ENCODE measurements around the gene OR8D1.
"Not testable (repeated sequence)": the region's sequence is repeated elsewhere in the genome, so short reads cannot be mapped to it uniquely, and the experiment has no call there.

OR8D1 gene

DNA sequence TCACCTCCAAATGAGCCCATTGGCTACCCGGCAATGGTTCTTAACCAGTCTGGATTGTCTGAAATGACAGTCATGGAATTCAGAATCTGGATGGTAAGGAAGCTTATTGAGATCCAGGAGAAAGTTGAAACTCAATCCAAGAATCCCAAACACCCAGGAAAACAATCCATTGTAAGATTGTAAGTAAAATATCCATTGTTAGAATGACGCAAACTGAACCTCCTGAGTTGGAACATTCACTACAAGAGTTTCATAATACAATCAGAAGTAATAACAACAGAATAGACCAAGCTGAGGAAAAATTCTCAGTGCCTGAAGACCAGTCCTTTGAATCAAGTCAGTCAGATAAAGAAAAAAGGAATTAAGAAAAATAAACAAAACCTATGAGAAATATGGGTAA, 35.5 kb downstream of the OR8D1 start:
- DNase-seq: no peak

DNA sequence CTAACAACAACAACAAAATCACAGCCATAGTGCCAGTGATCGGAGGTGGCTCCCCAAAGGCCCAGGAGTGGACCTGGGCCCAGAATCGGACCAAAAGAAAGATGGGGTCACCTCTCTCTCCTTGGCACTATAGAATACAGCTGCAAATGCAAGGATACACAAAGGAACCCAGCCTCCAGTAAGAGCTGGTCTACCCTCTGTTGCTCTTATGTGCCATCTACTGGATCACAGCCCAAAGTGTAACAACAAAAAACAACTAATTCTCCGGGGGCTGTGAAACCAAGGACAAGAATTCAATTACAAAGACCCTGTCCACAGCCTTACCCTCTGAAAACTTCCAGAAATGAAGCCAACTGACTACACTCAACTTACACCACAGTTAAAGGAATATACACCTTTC, 35.9 kb downstream of the OR8D1 start:
- DNase-seq: no peak

DNA sequence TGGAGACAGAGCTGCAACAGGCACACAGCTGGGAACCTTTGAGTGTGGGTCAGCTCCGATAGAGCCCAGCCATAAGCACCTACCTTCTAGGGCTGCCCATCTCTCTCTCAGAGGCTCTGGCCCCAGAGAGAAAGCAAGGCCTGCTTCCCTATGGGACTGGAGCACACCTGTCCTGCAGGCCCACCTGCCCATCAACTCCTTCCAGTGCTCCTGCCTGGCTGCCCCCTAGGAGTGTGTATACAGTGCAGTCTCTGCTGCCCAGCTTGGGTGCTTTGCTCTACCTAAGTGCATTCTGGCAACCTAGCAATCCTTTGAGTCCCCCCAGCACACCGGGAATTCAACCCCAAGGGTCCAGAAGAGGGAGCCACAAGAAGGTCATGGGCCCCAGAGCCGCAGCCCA, 36.5 kb downstream of the OR8D1 start:
- DNase-seq: no peak

DNA sequence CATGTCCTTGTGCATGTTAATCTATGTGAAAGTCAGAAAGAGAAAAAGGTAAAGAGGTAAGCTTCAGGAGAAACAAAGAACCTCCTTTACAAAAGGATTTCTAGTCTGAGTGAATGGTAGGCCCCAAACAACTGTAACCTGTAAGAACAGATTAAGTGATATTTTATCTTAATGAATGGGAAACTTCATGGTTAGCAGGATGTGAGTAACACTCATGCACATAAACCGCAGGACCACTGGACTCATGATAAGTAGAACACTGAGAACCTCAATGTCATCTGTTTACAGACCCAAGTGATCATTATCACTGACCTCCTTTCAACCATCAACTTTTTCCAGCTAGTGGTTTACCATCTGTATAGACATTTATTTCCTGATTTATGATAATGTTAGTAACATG, 37.7 kb downstream of the OR8D1 start:
- no peak for DNase-seq

DNA sequence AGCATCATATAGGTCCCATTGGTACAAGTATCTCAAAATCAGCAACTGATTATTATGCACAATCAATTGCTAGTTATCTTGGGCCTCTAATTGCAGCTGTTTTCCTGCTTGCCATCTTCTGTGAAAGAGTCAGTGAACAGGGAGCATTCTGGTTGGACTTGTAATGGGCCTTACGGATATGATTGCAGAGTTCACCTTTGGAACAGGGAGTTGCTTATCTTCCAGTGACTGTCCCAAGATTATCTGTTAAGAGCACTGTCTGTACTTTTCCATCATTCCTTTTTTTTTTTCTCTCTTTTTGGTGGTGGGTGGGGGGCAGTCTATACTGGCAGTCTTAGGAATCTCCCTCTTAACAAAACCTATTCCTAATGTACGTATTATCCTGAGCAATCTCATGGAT, 39.7 kb downstream of the OR8D1 start:
- DNase-seq: no peak

DNA sequence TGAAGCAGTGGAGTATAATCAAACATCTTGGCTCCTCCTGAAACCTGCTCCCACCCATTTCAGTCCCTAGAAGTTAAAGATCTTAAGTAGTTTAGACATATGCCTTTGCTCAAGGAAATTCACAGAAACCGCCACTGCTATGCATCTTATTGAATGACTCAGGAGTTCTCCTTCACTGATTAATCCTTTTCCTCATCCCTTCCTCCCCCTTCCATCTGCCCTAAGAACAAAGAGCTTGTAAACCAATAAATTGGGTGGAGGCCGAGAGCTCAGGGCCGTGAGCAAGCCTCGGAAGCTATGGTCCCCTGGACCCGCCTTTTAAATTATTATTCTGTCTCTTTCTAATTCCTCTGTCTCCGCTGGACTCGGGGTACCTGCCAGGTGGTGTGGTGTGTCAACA, 42.9 kb downstream of the OR8D1 start:
- not testable (repeated sequence) for DNase-seq

DNA sequence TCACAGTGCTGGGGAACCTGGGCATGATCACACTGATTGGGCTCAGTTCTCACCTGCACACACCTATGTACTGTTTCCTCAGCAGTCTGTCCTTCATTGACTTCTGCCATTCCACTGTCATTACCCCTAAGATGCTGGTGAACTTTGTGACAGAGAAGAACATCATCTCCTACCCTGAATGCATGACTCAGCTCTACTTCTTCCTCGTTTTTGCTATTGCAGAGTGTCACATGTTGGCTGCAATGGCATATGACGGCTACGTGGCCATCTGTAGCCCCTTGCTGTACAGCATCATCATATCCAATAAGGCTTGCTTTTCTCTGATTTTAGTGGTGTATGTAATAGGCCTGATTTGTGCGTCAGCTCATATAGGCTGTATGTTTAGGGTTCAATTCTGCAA, 48.7 kb downstream of the OR8D1 start:
- not testable (repeated sequence) for DNase-seq

DNA sequence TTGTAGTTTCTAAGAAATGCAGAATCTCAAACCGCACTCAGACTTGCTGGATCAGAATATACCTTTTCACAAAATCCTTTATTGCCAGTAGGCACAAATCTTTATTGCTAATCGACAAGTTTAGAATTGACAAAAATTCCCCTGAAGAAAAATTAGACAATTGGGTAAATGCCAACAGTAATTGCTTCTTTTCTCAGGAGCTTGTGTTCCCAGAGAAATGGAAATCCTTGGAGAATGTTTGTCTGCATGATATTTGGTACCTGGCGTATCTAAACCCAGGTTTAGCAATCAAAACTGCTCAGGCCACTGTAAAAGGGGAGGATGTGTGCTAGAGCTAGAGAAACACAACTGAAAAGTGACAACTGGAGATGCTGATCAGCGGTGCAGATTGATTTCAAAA, 57.7 kb downstream of the OR8D1 start, which contains the start of gene OR8G5:
OR8G5 (plus strand) TSS at position 301 of the 400 bp plus-strand sequence. CDS start 8,556 bp downstream, outside the sequence.
- DNase-seq: no peak

Data from T1000 (cell line).